ENCODE results near the gene SGCD. TPM values are rescaled to one million over a fixed set of nuclear protein-coding genes. Genes with fewer than 3 reads are reported as not detected.

SGCD gene
- total and polyA plus RNA-seq, 8 donors = 0.58 to 55.8 (median 2.8) TPM

DNA sequence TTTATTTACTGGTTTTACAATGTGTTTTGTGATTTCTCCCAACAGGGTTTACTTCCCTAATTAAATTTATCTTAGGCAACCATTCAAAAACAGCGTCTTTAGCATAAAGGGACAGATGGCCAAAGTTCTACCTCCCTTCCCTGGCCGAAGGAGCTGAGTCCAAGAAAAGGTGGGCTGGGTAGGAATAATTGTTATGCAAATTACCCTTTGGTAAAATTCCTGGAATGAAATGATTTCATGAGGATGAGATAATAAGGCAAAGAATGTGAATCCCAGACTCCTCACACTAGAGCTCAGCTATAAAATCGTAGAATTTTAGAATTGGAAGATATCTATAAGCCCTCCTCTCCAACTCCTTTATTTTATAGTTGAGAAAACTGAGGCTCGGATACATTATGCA lies 119.6 kb downstream of the SGCD start:
- Histone ChIP-seq H3K4me1 (no peaks in the 10 kb centered on the region), H3K27me3 (no peaks in the 10 kb centered on the region), H3K9me3 (no peaks in the 10 kb centered on the region), H3K27ac (no peak overlapping the region), H3K4me3 (no peak overlapping the region), H3K36me3 (no peaks in the 10 kb centered on the region)
- intact Hi-C loops (cut with DNase I; ENCODE audit: low total_unique reads) = no loop called here
- TF ChIP-seq EP300 (IDR thresholded peaks at IDR 0.05) = no peak
- TF ChIP-seq POLR2AphosphoS5 (IDR thresholded peaks at IDR 0.05) = no peak
- TF ChIP-seq POLR2A (IDR thresholded peaks at IDR 0.05) = no peak
- TF ChIP-seq, protein P1, sequence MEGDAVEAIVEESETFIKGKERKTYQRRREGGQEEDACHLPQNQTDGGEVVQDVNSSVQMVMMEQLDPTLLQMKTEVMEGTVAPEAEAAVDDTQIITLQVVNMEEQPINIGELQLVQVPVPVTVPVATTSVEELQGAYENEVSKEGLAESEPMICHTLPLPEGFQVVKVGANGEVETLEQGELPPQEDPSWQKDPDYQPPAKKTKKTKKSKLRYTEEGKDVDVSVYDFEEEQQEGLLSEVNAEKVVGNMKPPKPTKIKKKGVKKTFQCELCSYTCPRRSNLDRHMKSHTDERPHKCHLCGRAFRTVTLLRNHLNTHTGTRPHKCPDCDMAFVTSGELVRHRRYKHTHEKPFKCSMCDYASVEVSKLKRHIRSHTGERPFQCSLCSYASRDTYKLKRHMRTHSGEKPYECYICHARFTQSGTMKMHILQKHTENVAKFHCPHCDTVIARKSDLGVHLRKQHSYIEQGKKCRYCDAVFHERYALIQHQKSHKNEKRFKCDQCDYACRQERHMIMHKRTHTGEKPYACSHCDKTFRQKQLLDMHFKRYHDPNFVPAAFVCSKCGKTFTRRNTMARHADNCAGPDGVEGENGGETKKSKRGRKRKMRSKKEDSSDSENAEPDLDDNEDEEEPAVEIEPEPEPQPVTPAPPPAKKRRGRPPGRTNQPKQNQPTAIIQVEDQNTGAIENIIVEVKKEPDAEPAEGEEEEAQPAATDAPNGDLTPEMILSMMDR (IDR thresholded peaks at IDR 0.05) = no peak
- 74 to 82% (median 77%) methylated on average over 4 of the region's 4 CpGs for WGBS, 5 donors
- no peak for DNase-seq

DNA sequence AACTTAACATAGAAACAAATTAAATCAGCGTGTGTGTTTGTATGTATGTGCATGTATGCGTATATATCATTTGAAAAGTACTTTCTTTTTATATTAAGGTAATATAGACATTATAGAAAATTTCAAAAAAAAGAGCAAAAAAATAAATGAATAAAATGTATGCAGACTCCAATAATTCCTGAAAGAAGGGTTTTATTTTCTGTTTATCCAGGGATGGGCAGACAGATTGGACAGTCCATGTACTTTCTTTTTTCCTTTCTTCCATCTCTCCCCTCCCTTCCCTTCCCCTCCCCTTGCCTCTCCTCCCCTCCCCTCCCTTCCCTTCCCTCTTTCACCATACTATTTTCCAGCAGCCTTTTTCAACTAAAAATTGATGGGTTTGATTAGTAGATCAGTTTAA lies 123.8 kb downstream of the SGCD start:
- intact Hi-C loops (cut with DNase I; ENCODE audit: low total_unique reads) = no loop called here

DNA sequence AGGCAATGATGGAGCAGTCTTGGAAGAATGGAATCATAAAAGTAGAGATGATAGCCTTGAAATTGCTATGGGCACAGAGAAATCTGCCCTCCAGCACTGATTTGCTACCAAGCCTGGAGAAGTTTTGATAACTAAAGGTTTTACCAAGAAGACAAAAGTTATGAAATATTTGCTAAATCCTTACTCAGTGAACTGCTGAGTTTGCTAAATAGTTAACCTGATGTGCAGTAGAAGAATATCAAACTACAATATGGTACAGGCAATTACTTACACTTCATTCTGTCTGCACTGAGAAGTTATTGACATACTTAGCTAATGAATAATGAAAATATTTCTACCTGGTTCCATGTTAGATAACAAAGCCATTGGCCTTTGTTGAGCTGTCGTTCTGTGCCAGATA lies 124.5 kb downstream of the SGCD start:
- Histone ChIP-seq H3K27ac (no peak overlapping the region), H3K4me1 (no peaks in the 10 kb centered on the region), H3K27me3 (no peaks in the 10 kb centered on the region), H3K36me3 (no peaks in the 10 kb centered on the region), H3K9me3 (no peaks in the 10 kb centered on the region), H3K4me3 (no peak overlapping the region)
- intact Hi-C loops (cut with DNase I; ENCODE audit: low total_unique reads) = no loop called here
- 27 to 56% (median 38%) methylated on average over 1 of the region's 1 CpG for WGBS, 5 donors
- TF ChIP-seq, protein P1 (IDR thresholded peaks at IDR 0.05) = no peak
- no peak for TF ChIP-seq POLR2AphosphoS5 (IDR thresholded peaks at IDR 0.05)
- no peak for TF ChIP-seq POLR2A (IDR thresholded peaks at IDR 0.05)
- TF ChIP-seq EP300 (IDR thresholded peaks at IDR 0.05) = no peak
- DNase-seq = no peak

More for the DNA sequence above, 123.8 kb downstream of the SGCD start:
- Histone ChIP-seq H3K27me3 (no peaks in the 10 kb centered on the region), H3K36me3 (no peaks in the 10 kb centered on the region), H3K9me3 (no peaks in the 10 kb centered on the region), H3K4me3 (no peak overlapping the region), H3K4me1 (no peaks in the 10 kb centered on the region), H3K27ac (no peak overlapping the region)
- no peak for DNase-seq
- TF ChIP-seq EP300 (IDR thresholded peaks at IDR 0.05) (no peak), POLR2A (IDR thresholded peaks at IDR 0.05) (no peak), POLR2AphosphoS5 (IDR thresholded peaks at IDR 0.05) (no peak)
- TF ChIP-seq, protein P1 (IDR thresholded peaks at IDR 0.05) = no peak
- 90 to 95% (median 93%) methylated on average over 2 of the region's 2 CpGs for WGBS, 5 donors

DNA sequence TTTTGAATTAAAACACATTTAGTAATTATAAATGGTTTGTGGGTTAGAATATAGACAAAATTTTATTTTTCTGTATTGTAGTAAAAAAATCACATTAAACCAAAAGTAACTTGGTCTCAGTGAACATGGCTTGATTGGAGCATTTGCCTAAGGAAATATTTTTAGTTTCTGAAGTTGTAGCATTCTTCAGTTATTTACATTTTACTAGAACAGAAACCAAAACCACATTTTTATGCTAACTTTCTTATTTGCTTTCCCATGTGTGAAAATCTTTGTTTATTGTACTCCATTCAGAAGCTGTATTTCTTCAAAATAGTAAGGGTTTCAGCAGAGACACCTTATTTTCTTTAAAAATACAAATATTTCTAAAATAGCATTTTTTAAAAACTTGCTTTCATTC lies 129.9 kb downstream of the SGCD start:
- Histone ChIP-seq H3K27me3 (no peaks in the 10 kb centered on the region), H3K9me3 (no peaks in the 10 kb centered on the region), H3K4me3 (no peak overlapping the region), H3K4me1 (peaks cover 0 to 7% (median 0%) of the 10 kb centered on the region in 4 donors), H3K27ac (no peak overlapping the region), H3K36me3 (no peaks in the 10 kb centered on the region)
- DNase-seq = no peak
- intact Hi-C loops (cut with DNase I; ENCODE audit: low total_unique reads) = no loop called here
- TF ChIP-seq EP300 (IDR thresholded peaks at IDR 0.05) (no peak), POLR2AphosphoS5 (IDR thresholded peaks at IDR 0.05) (no peak), POLR2A (IDR thresholded peaks at IDR 0.05) (no peak)
- TF ChIP-seq, protein P1 (IDR thresholded peaks at IDR 0.05) = no peak

All from stomach (tissue), 9 donors.